Stromal cell of bone marrow (primary cell): Measurements from ENCODE around the gene AGRN.
"Not testable (repeated sequence)": the region's sequence is repeated elsewhere in the genome, so short reads cannot be mapped to it uniquely, and the experiment has no call there.

ENCODE experiments used
- DNase-seq: peaks from one replicate; pipeline ENCODE4 v3.0.0-alpha.2; 2012; ENCODE audit warnings: low read depth

Gene AGRN

DNA sequence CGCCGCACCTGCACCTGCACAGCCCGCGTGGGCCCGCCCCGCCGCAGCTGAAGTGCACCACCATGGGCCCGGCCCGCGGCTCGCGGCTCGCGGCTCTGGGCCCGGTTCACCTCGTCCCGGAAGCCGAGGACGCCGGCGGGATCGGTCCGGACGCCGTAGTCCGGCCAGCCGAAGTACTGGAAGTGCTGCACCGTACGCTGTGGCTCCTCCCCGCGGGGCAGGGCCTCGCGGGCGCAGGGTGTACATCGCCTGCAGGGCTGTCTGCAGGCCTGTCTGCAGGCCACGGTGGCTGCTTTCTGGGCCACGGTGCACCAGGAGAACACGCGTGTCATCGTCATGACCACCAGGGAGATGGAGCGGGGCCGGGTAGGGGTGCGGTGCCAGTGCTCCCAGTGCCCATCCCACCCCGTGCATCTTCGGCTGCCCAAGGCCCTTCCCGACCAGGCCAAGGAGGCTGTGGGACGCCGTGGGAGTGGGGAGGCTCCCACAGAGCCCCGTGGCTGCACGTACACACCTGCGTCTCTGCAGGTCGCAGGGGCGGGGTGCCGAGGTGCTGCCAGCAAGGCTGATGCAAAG, 47.5 kb downstream of the AGRN start:
- no peak for DNase-seq

GRCh38 chr1:1067860-1068516, 48.1 kb downstream of the AGRN start:
- no peak for DNase-seq

DNA sequence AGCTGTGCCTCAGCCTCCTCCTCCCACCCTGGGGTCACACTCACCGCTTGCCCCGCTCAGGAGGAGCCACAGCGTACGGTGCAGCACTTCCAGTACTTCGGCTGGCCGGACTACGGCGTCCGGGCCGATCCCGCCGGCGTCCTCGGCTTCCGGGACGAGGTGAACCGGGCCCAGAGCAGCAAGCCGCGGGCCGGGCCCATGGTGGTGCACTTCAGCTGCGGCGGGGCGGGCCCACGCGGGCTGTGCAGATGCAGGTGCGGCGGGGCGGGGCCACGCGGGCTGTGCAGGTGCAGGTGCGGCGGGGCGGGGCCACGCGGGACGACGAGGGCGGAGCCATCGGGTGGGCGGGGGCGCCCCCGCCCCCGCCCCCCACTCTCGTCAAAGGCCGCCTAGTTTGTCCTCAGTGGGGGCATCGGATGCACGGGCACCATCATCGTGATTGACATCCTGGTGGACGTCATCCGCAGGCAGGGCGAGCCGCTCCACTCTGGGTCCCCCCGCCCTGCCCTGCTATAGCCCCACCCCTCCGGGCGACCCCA, 48.7 kb downstream of the AGRN start:
- no peak for DNase-seq

- DNase-seq: no peak
These were observed 49.3 kb downstream of the AGRN start for GRCh38 chr1:1069056-1069710.

DNA sequence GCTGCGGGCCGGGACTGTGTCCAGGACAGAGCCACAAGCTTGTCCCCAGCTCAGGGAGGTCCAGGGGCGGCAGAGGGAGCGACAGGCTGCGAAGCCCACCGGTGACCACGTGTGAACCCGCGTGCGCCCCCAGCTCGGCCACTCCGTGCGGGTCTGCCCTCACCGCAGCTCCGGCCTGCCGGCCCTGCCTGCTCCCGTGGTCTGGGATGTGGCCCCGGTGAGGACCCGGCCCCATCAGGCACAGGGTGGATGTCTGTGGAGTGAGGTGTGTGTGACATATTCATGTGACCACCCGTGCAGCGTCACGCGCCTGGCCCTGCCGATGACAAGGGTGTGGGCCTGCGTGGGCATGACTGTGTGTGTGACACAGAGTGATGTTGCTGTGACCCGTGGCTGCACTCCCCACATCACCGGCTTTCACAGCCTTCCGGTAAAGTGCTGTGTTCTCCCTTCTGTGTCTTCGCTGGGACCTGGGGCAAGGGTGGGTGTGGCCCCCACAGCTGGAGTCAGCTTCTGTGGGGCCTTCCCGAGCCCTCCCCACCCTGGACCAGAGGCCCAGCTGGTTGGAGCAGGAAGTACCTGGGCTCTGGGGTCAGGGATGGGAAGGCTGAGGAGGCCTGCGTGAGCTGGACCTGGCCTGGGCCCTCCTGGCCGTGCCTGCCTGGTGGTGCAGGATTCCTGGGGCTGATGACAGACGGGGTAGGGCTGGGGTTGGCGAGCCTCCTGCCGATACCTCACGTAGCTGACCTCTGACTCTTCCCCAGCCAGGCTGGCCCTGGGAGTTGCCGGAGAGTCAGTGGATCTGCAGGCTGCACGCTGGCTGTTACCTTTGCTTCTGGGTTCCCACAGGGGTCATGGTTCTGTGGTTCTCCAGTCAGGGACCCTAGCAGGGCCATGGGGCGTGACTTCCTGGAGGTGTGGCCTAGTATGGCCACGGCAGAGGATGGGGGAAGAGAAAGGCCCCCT, 50.1 kb downstream of the AGRN start:
- no peak for DNase-seq

GRCh38 chr1:1071486-1072298, 51.8 kb downstream of the AGRN start:
- DNase-seq: no peak

DNA sequence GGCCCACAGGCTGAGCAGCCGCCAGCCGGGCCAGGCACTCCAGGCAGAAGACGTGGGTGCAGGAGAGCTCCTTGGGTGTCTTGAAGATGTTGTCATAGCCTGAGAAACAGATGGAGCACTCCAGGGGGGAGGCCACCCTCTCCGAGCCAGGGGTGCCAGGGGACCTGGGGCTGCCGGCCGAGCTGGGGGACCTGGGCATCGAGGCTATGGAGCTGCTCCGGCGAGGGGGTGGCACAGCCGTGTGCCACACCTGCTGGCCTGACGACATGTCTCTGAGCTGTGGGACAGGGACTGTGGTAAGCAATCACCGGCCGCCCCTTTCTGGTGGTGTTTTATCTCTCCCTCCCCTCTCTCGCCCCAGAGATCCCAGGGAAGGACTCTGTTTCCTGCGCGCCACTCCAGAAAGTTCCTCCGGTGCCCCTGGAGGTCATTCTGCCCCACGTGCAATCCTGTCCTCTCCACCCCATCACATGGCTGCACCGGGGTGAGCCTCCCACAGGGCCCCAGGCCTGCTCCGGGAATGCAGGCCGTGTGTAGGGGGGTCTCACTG, 52.5 kb downstream of the AGRN start:
- DNase-seq: no peak

GRCh38 chr1:1072849-1073742, 53.2 kb downstream of the AGRN start:
- no peak for DNase-seq

- DNase-seq: no peak
These were observed 54.0 kb downstream of the AGRN start, which contains the start of gene RNF223 for GRCh38 chr1:1073743-1074587. Gene RNF223 (minus strand): TSS chr1:1074306. CDS start chr1:1072566, 1,740 bp downstream.

- no peak for DNase-seq
These were observed 54.8 kb downstream of the AGRN start for GRCh38 chr1:1074631-1075147.

DNA sequence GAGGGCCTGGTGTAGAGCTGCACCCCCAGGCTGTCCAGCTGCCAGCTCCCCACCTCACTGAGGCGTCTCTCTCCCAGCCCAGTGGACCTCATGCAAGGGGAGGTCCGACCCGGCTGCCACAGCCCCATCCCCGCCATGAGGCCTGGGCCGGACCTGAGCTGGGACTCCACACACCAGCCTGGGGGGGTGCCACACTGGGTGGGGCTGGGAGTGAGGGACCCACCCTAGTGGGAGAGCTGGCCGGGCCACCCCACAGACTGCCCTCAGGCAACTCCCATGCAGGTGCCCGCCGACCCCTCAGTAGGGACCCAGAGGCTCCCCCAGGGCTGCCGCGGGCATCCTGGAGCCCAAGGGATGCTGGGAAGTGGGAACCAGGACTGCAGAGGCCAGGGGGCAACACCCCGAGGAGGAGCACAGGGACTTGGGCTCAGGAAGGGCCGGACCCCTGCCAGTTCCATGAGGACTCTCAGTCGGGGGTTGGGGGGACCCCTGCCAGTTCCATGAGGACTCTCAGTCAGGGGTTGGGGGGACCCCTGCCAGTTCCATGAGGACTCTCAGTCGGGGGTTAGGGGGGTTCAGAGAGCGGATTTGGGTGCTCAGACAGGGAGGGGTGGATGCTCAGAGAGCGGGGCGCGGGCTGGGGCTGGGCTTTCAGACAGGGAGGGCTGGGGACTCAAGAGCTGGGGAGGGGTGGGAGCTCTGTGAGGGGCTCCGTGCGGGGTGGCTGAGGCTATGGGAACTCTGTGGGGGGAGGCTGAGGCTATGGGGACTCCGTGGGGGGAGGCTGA, 55.4 kb downstream of the AGRN start:
- DNase-seq: no peak

DNA sequence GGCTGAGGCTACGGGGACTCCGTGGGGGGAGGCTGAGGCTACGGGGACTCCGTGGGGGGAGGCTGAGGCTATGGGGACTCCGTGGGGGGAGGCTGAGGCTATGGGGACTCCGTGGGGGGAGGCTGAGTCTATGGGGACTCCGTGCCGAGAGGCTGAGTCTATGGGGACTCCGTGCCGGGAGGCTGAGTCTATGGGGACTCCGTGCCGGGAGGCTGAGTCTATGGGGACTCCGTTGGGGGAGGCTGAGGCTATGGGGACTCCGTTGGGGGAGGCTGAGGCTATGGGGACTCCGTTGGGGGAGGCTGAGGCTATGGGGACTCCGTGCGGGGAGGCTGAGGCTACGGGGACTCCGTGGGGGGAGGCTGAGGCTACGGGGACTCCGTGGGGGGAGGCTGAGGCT, 57.5 kb downstream of the AGRN start:
- not testable (repeated sequence) for DNase-seq

- DNase-seq: no peak
These were observed 59.6 kb downstream of the AGRN start for GRCh38 chr1:1079408-1080121.

- DNase-seq: no peak
These were observed 60.3 kb downstream of the AGRN start for GRCh38 chr1:1080122-1080757.

GRCh38 chr1:1080951-1081310, 61.0 kb downstream of the AGRN start:
- no peak for DNase-seq

DNA sequence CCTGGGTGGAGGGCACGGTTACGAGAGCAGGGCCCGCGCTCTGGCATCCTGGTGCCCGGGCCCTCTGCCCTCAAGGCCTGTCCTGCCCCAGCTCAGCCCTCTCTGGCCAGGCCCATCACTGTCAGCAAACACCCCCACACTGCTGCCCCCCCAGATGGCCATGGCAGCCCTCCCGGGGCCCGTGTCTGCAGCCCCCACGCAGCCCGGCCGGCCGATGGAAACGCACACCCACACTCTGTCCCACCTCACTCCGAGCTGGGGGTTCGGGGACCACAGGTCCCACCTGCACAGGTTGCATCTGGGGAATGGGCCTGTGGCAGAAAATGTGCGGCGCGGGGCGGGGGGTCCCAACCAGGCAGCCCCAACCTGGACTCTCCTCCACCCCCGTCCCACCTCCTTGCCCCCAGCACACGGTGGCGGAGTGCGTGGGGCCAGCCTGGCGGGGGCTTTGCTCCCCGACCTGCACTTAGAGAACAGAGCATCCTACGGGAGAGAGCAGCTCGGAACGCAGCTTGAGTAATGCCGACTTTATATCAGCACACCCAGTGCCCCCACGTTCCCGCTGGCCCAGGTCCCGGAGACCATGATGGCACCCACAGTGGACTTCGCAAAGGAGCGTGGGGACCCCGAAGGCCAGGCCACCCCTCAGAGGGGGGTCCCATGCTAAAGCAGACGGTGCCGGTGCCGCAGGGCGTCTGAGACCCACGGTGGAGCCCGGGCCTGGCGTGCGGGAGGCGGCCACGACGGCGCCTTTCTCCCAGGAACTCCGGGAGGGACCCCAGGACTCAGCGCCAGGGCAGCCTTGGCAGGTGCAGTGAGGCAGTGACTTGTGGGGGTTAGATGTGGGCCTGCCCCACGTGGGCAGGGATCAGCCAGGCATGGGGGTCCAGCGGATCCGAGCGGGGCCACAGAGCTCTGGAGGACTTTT, 61.7 kb downstream of the AGRN start:
- no peak for DNase-seq
